ENCODE data around the gene SGMS2.

- TF ChIP-seq ZNF518B (CRISPR knock-in tag; IDR thresholded peaks at IDR 0.05): no peak
- TF ChIP-seq ZBTB11 (CRISPR knock-in tag; IDR thresholded peaks at IDR 0.05): no peak
Observed at GRCh38 chr4:107956011-107956410, 131.3 kb downstream of the SGMS2 start.
